ENCODE measurements around the gene POLDIP3.

GRCh38 chr22:42582987-42583386, 31.7 kb downstream of the POLDIP3 start:
- TF ChIP-seq YY1 (tag by site-specific recombination; IDR thresholded peaks at IDR 0.05), result no peak
- TF ChIP-seq CTCF (tag by site-specific recombination; IDR thresholded peaks at IDR 0.05), result no peak
- TF ChIP-seq, protein P1, sequence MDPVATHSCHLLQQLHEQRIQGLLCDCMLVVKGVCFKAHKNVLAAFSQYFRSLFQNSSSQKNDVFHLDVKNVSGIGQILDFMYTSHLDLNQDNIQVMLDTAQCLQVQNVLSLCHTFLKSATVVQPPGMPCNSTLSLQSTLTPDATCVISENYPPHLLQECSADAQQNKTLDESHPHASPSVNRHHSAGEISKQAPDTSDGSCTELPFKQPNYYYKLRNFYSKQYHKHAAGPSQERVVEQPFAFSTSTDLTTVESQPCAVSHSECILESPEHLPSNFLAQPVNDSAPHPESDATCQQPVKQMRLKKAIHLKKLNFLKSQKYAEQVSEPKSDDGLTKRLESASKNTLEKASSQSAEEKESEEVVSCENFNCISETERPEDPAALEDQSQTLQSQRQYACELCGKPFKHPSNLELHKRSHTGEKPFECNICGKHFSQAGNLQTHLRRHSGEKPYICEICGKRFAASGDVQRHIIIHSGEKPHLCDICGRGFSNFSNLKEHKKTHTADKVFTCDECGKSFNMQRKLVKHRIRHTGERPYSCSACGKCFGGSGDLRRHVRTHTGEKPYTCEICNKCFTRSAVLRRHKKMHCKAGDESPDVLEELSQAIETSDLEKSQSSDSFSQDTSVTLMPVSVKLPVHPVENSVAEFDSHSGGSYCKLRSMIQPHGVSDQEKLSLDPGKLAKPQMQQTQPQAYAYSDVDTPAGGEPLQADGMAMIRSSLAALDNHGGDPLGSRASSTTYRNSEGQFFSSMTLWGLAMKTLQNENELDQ (tag by site-specific recombination; IDR thresholded peaks at IDR 0.05; ENCODE audit: low read depth), result no peak
- no peak for TF ChIP-seq ZNF2 (tag by site-specific recombination; IDR thresholded peaks at IDR 0.05)
- no peak for TF ChIP-seq ZBTB8A (tag by site-specific recombination; IDR thresholded peaks at IDR 0.05)
- TF ChIP-seq PBX3 (CRISPR knock-in tag; IDR thresholded peaks at IDR 0.05), result no peak
- TF ChIP-seq, protein P2, sequence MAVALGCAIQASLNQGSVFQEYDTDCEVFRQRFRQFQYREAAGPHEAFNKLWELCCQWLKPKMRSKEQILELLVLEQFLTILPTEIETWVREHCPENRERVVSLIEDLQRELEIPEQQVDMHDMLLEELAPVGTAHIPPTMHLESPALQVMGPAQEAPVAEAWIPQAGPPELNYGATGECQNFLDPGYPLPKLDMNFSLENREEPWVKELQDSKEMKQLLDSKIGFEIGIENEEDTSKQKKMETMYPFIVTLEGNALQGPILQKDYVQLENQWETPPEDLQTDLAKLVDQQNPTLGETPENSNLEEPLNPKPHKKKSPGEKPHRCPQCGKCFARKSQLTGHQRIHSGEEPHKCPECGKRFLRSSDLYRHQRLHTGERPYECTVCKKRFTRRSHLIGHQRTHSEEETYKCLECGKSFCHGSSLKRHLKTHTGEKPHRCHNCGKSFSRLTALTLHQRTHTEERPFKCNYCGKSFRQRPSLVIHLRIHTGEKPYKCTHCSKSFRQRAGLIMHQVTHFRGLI (tag by site-specific recombination; IDR thresholded peaks at IDR 0.05), result no peak
- TF ChIP-seq ZBTB20 (tag by site-specific recombination; IDR thresholded peaks at IDR 0.05), result no peak
- no peak for TF ChIP-seq ZNF76 (tag by site-specific recombination; IDR thresholded peaks at IDR 0.05; ENCODE audit: borderline replicate concordance, low read depth)
- no peak for TF ChIP-seq ZNF707 (tag by site-specific recombination; IDR thresholded peaks at IDR 0.05)
- TF ChIP-seq, protein P3, sequence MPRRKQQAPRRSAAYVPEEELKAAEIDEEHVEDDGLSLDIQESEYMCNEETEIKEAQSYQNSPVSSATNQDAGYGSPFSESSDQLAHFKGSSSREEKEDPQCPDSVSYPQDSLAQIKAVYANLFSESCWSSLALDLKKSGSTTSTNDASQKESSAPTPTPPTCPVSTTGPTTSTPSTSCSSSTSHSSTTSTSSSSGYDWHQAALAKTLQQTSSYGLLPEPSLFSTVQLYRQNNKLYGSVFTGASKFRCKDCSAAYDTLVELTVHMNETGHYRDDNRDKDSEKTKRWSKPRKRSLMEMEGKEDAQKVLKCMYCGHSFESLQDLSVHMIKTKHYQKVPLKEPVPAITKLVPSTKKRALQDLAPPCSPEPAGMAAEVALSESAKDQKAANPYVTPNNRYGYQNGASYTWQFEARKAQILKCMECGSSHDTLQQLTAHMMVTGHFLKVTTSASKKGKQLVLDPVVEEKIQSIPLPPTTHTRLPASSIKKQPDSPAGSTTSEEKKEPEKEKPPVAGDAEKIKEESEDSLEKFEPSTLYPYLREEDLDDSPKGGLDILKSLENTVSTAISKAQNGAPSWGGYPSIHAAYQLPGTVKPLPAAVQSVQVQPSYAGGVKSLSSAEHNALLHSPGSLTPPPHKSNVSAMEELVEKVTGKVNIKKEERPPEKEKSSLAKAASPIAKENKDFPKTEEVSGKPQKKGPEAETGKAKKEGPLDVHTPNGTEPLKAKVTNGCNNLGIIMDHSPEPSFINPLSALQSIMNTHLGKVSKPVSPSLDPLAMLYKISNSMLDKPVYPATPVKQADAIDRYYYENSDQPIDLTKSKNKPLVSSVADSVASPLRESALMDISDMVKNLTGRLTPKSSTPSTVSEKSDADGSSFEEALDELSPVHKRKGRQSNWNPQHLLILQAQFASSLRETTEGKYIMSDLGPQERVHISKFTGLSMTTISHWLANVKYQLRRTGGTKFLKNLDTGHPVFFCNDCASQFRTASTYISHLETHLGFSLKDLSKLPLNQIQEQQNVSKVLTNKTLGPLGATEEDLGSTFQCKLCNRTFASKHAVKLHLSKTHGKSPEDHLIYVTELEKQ (tag by site-specific recombination; IDR thresholded peaks at IDR 0.05; ENCODE audit: borderline replicate concordance), result no peak
- no peak for TF ChIP-seq ZBTB10 (tag by site-specific recombination; IDR thresholded peaks at IDR 0.05)

Data from HEK293 (cell line).